GM23338 (cell line): ENCODE data around the gene PTPRC. TPM values are rescaled to one million over a fixed set of nuclear protein-coding genes. Genes with fewer than 3 reads are reported as not detected.

Source experiments
- ATAC-seq: fragments of 200-7000 bp; cut with Tn5 transposase; 3 replicates; pipeline ENCODE4 v1.9.1; 2020
- DNase-seq: peaks from one replicate; pipeline ENCODE4 v3.0.0-alpha.2; 2015; ENCODE audit warnings: low spot score
- H2AFZ ChIP-seq: fragments of 200-600 bp; sonication (generic); 2 replicates; pipeline ENCODE4 v1.8.0; 2016; ENCODE audit warnings: antibody characterized with exemption, mild to moderate bottlenecking, moderate library complexity
- H3F3A ChIP-seq: fragments of 200-600 bp; sonication (generic); replicated peaks from 2 replicates; pipeline ENCODE4 v1.8.0; 2017; ENCODE audit warnings: antibody characterized with exemption, mixed run types, low read depth
- H3K27ac ChIP-seq: fragments of 200-600 bp; sonication (generic); 2 replicates; pipeline ENCODE4 v1.6.1; 2016; ENCODE audit warnings: low read depth
- H3K27me3 ChIP-seq: fragments of 200-600 bp; sonication (generic); 2 replicates; pipeline ENCODE4 v1.8.0; 2016; ENCODE audit warnings: mild to moderate bottlenecking, mixed run types, moderate library complexity; ENCODE audit not compliant: insufficient read depth
- H3K36me3 ChIP-seq: fragments of 200-600 bp; sonication (generic); 2 replicates; pipeline ENCODE4 v1.8.0; 2016; ENCODE audit warnings: mild to moderate bottlenecking; ENCODE audit not compliant: insufficient read depth
- H3K4me1 ChIP-seq: fragments of 200-600 bp; sonication (generic); 2 replicates; pipeline ENCODE4 v1.8.0; 2016; ENCODE audit warnings: mild to moderate bottlenecking, moderate library complexity; ENCODE audit not compliant: insufficient read depth
- H3K4me2 ChIP-seq: fragments of 200-600 bp; sonication (generic); 2 replicates; pipeline ENCODE4 v1.7.1; 2017; ENCODE audit warnings: mixed run types
- H3K4me3 ChIP-seq: fragments of 200-600 bp; sonication (generic); 2 replicates; pipeline ENCODE4 v1.6.1; 2016; ENCODE audit warnings: mixed run types
- H3K79me2 ChIP-seq: fragments of 200-600 bp; sonication (generic); replicated peaks from 2 replicates; pipeline ENCODE4 v1.8.0; 2017; ENCODE audit warnings: mild to moderate bottlenecking; ENCODE audit not compliant: insufficient read depth
- H3K9me2 ChIP-seq: fragments of 200-600 bp; sonication (generic); 2 replicates; pipeline ENCODE4 v1.8.0; 2017; ENCODE audit not compliant: insufficient read depth
- H4K20me1 ChIP-seq: fragments of 200-600 bp; sonication (generic); replicated peaks from 2 replicates; pipeline ENCODE4 v1.8.0; 2017; ENCODE audit warnings: mild to moderate bottlenecking; ENCODE audit not compliant: insufficient read depth
- H3K27ac Mint-ChIP-seq: 2 replicates; pipeline ENCODE4 v1.8.0; 2020; ENCODE audit warnings: inconsistent platforms, mild to moderate bottlenecking, moderate library complexity, mixed read lengths
- H3K27me3 Mint-ChIP-seq: 3 replicates; pipeline ENCODE4 v1.8.0; 2022; ENCODE audit warnings: low read depth, mild to moderate bottlenecking, moderate library complexity, mixed read lengths, inconsistent platforms; ENCODE audit not compliant: insufficient read depth, poor library complexity
- H3K36me3 Mint-ChIP-seq: 3 replicates; pipeline ENCODE4 v1.8.0; 2021; ENCODE audit warnings: low read depth, mild to moderate bottlenecking, inconsistent platforms, moderate library complexity, mixed read lengths
- H3K4me1 Mint-ChIP-seq: 3 replicates; pipeline ENCODE4 v1.8.0; 2020; ENCODE audit warnings: mild to moderate bottlenecking, inconsistent platforms, mixed read lengths
- H3K4me3 Mint-ChIP-seq: 3 replicates; pipeline ENCODE4 v1.8.0; 2021; ENCODE audit warnings: moderate library complexity, mild to moderate bottlenecking, inconsistent platforms, mixed read lengths
- H3K9me3 Mint-ChIP-seq: 3 replicates; pipeline ENCODE4 v1.8.0; 2020; ENCODE audit warnings: moderate library complexity, mild to moderate bottlenecking, inconsistent platforms, mixed read lengths
- CREB1 ChIP-seq: fragments of 250-450 bp; sonication (Bioruptor Pico); IDR thresholded peaks from 2 replicates; pipeline ENCODE4 v1.5.0; 2020; ENCODE audit warnings: low read depth, mild to moderate bottlenecking, moderate library complexity
- EZH2phosphoT487 ChIP-seq: fragments of 200-600 bp; sonication (generic); IDR thresholded peaks from one replicate; pipeline ENCODE4 v1.8.1; 2018; ENCODE audit warnings: antibody characterized with exemption; ENCODE audit not compliant: unreplicated experiment
- NANOG ChIP-seq: IDR thresholded peaks from 2 replicates; pipeline ENCODE4 v1.6.1; 2016; ENCODE audit warnings: antibody characterized with exemption, borderline replicate concordance
- POLR2AphosphoS5 ChIP-seq: IDR thresholded peaks from 2 replicates; pipeline ENCODE4 v1.6.1; 2016; ENCODE audit warnings: antibody characterized with exemption, low read depth
- REST ChIP-seq: IDR thresholded peaks from one replicate; pipeline ENCODE4 v1.6.1; 2018; ENCODE audit warnings: antibody characterized with exemption; ENCODE audit not compliant: unreplicated experiment
- STAT1 ChIP-seq: IDR thresholded peaks from one replicate; pipeline ENCODE4 v1.6.1; 2016; ENCODE audit warnings: antibody characterized with exemption; ENCODE audit not compliant: unreplicated experiment
- ZNF114 ChIP-seq: fragments of 250-450 bp; sonication (Bioruptor Pico); IDR thresholded peaks from 2 replicates; pipeline ENCODE4 v1.5.0; 2020; ENCODE audit warnings: mild to moderate bottlenecking, moderate library complexity
- polyA plus RNA-seq: library from polyadenylated mRNA; unstranded; fragments of >200 nt; fragmentation: Nextera tagmentation; extraction: Ambion mirVana; gene quantifications from 2 replicates; pipeline ENCODE4 v1.2.1, GENCODE V29; 2016
- total RNA-seq: library from RNA; depleted of rRNA; stranded (reverse); fragments of >200 nt; shearing (Covaris generic); gene quantifications from 2 replicates; pipeline ENCODE4 v1.2.3, GENCODE V29; 2014; rRNA removed

Gene PTPRC
- total and polyA plus RNA-seq, 2 experiments from 2014 or later, result 0.10 to 0.52 TPM

GRCh38 chr1:198805498-198806151 is 166.8 kb downstream of the PTPRC start (continued):
- no peak for TF ChIP-seq REST
- no peak for TF ChIP-seq NANOG
- no peak for TF ChIP-seq EZH2phosphoT487

- H3K27ac ChIP-seq, result no peak overlapping the region
- ATAC-seq (no peak), DNase-seq (no peak)
- H3K9me2 ChIP-seq, result peaks cover 3% of the 10 kb centered on the region; the same call in 1 of the 2 replicates
- TF ChIP-seq ZNF114 (CRISPR knock-in tag) (no peak), STAT1 (no peak), POLR2AphosphoS5 (no peak), EZH2phosphoT487 (no peak), CREB1 (CRISPR knock-in tag) (no peak)
- no peaks in the 10 kb centered on the region for H4K20me1 ChIP-seq
- no peaks in the 10 kb centered on the region for H3K79me2 ChIP-seq
- H2AFZ ChIP-seq, result no peak overlapping the region
- H3K36me3 Mint-ChIP-seq, result peaks cover under 1% of the 10 kb centered on the region; the same call in 1 of the 3 replicates
- H3K4me1 ChIP-seq, result no peaks in the 10 kb centered on the region
- no peaks in the 10 kb centered on the region for H3K27me3 ChIP-seq
- H3K27me3 Mint-ChIP-seq, result no peaks in the 10 kb centered on the region
- H3K27ac Mint-ChIP-seq, result no peak overlapping the region
- H3K9me3 Mint-ChIP-seq, result no peaks in the 10 kb centered on the region; the same call in 1 of the 3 replicates
- no peak overlapping the region for H3K4me3 ChIP-seq
- H3K4me2 ChIP-seq, result no peak overlapping the region
- H3K4me3 Mint-ChIP-seq, result no peak overlapping the region
- H3K36me3 ChIP-seq, result no peaks in the 10 kb centered on the region
- H3K4me1 Mint-ChIP-seq, result no peaks in the 10 kb centered on the region
- H3F3A ChIP-seq, result no peaks in the 10 kb centered on the region
Measured at GRCh38 chr1:198806861-198807260, 168.0 kb downstream of the PTPRC start.

Other genes starting within 250 kb of the PTPRC start
- not detected in 2 replicates for gene ATP6V1G3, start 98.4 kb upstream of the PTPRC start, total RNA-seq
- gene ATP6V1G3, start 98.4 kb upstream of the PTPRC start, polyA plus RNA-seq, result not detected in 2 replicates